Measurements from ENCODE around the gene BEAN1.

The BEAN1 gene

DNA sequence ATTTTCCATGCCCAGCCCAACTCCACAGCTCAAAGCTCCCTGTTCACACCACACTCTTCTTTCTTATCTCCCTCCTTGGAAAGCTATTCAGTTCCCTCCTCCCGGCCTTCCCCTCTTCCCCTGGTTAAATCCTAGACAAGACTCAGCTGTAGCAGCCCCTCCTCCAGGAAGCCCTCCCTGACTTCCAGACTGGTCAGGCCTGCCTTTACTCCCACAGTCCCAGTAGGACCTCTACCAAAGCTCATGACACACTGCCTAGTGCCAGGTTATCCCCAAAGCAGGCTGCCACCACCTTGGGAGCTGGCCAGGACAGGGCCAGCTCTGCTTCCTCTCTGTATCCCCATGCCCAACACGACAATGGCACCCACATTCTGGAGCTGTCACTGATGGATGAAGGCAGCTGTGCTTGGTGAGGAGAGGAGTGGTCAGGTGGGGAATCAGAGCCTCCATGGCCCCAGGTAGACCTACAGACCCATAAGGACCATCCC is 50.0 kb downstream of the BEAN1 start:
- Mint-ChIP-seq H3K27ac (no peak overlapping the region), H3K4me1 (peaks cover 27% of the 10 kb centered on the region), H3K4me3 (no peak overlapping the region), H3K27me3 (no peaks in the 10 kb centered on the region), H3K36me3 (no peaks in the 10 kb centered on the region), H3K9me3 (no peaks in the 10 kb centered on the region)

DNA sequence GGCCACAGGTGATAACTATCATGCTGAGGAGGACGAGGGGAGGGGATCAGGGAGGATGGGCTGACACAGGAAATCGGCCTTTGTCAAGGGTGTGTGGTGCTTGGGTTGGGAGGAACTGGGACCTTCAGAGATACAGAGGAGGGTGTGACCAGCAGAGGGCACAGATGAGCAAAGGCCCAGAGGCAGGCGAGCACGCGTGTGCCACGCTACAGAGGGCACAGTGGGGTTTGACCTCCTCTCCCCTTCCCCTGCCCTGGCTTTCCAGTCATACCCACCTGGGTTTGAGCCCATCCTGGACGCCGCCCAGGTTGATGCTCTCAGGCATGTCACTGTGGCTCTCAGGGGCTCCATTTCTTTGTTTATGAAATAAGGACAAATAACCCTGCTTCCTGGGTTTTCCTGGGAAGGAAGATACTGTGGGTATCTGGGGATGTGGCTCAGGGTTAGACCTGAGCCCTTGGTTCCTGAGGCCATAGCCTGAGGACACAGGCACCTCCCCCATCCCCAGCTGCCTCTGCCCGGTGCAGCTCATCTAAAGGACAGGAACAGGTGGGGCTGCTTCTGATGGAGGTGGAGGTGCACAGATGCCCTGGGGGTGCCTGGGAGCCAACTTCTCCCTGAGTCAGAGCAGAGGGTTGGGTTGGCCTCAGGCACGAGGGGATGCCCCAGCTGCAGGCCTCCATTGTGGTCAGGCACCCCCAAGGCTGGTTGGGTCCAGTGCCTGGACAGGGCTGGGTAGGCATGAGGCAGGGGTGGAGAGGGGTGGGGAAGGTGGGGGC is 51.8 kb downstream of the BEAN1 start:
- peak overlapping the region; percentile 30 for H3K27ac Mint-ChIP-seq

DNA sequence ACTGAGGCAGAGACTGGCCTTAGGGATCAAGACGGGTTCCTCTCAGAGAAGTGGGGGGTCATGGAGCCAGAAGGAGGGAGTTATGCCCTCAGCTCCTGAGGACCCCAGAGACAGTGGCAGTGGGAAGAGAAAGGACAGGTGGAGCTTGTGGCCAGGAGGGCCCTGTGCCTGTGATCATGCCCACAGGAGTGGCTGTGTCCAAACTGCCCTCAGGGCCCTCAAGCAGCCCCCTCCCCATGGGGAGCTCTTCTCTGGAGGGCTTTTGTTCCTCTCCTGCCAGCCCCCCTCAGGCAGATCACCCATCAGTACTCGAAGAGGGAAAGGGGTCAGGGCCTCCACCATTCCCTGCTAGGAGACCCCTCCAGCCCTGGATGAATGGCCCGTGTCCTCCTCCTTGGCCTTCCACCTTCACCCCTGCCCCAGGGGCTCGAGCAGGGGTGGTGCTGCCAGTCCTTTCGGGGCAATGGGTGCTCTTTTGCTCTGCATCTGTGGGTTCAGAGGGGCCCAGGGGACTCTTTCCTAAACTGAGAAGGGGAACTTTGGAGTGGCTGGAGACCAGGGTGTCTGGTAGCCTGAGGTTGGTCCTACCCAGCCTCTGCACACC is 52.7 kb downstream of the BEAN1 start:
- H3K4me1 Mint-ChIP-seq = peaks cover 31% of the 10 kb centered on the region
- no peak overlapping the region for H3K27ac Mint-ChIP-seq
- no peak overlapping the region for H3K4me3 Mint-ChIP-seq
- no peaks in the 10 kb centered on the region for H3K9me3 Mint-ChIP-seq
- H3K36me3 Mint-ChIP-seq = no peaks in the 10 kb centered on the region
- no peaks in the 10 kb centered on the region for H3K27me3 Mint-ChIP-seq

More for the DNA sequence above, 51.8 kb downstream of the BEAN1 start:
- H3K4me3 Mint-ChIP-seq = no peak overlapping the region
- peaks cover 35% of the 10 kb centered on the region for H3K4me1 Mint-ChIP-seq
- H3K27me3 Mint-ChIP-seq = no peaks in the 10 kb centered on the region
- H3K36me3 Mint-ChIP-seq = no peaks in the 10 kb centered on the region
- H3K9me3 Mint-ChIP-seq = no peaks in the 10 kb centered on the region

- H3K27me3 Mint-ChIP-seq = no peaks in the 10 kb centered on the region
Observed at GRCh38 chr16:66480265-66481080, 53.4 kb downstream of the BEAN1 start.

GRCh38 chr16:66481081-66481942 is 54.2 kb downstream of the BEAN1 start:
- no peaks in the 10 kb centered on the region for H3K27me3 Mint-ChIP-seq

More at GRCh38 chr16:66480265-66481080, 53.4 kb downstream of the BEAN1 start:
- Mint-ChIP-seq H3K27ac (no peak overlapping the region), H3K4me3 (no peak overlapping the region), H3K36me3 (no peaks in the 10 kb centered on the region), H3K4me1 (peaks cover 26% of the 10 kb centered on the region), H3K9me3 (no peaks in the 10 kb centered on the region)

DNA sequence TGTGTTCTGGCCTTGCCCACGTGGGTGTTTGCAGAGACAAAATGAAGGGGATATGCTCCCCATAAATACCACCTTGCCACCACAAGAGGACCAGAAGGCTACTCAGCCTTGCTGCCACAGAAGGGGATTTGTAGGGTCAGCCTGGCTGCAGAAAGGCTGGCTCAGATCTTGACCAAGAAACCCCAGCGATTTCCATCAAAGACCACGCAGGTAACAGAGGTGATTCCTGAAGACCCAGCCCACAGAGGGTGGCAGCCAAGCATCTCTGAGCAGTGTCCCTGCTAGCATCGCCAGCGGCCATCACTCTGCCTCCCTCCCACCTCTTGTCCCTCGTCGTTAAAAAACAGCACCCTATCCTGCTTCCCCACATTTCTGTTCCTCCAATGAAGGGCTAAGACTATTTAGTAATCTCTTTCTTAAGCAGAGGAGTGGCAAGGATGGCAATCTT is 54.9 kb downstream of the BEAN1 start:
- no peaks in the 10 kb centered on the region for H3K36me3 Mint-ChIP-seq
- H3K4me3 Mint-ChIP-seq = no peak overlapping the region
- H3K27ac Mint-ChIP-seq = no peak overlapping the region
- peaks cover 24% of the 10 kb centered on the region for H3K4me1 Mint-ChIP-seq
- H3K27me3 Mint-ChIP-seq = no peaks in the 10 kb centered on the region
- no peaks in the 10 kb centered on the region for H3K9me3 Mint-ChIP-seq

More at GRCh38 chr16:66481081-66481942, 54.2 kb downstream of the BEAN1 start:
- no peak overlapping the region for H3K27ac Mint-ChIP-seq
- peaks cover 24% of the 10 kb centered on the region for H3K4me1 Mint-ChIP-seq
- no peaks in the 10 kb centered on the region for H3K36me3 Mint-ChIP-seq
- H3K9me3 Mint-ChIP-seq = no peaks in the 10 kb centered on the region
- H3K4me3 Mint-ChIP-seq = no peak overlapping the region

- no peaks in the 10 kb centered on the region for H3K36me3 Mint-ChIP-seq
- H3K27me3 Mint-ChIP-seq = no peaks in the 10 kb centered on the region
- H3K9me3 Mint-ChIP-seq = no peaks in the 10 kb centered on the region
- H3K4me3 Mint-ChIP-seq = no peak overlapping the region
- peak overlapping the region; percentile 80 for H3K27ac Mint-ChIP-seq
- peaks cover 18% of the 10 kb centered on the region for H3K4me1 Mint-ChIP-seq
Observed at GRCh38 chr16:66483689-66484452, 56.8 kb downstream of the BEAN1 start.

GRCh38 chr16:66484453-66485213 is 57.5 kb downstream of the BEAN1 start:
- H3K4me3 Mint-ChIP-seq = no peak overlapping the region

DNA sequence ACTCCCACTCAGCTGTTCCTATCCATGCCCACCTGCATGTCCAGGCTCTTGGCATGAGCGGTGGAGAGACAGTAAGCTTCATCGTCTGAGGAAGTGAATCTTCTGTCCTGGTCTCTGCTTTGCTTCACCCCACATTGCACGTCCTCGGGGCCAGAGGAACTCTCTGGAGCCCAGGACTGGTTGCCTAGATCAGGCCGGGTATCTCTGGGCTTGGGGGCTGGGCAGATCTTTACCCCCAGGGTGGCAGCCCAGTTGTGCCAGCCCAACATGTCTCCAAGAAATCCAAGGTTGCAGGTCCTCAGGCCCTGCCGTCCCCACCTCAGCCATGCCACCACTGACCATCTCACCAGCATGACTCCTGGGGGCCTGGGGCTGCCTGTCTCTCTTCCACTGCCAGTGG is 58.3 kb downstream of the BEAN1 start:
- H3K27me3 Mint-ChIP-seq = no peaks in the 10 kb centered on the region
- no peaks in the 10 kb centered on the region for H3K9me3 Mint-ChIP-seq
- H3K4me3 Mint-ChIP-seq = no peak overlapping the region
- H3K27ac Mint-ChIP-seq = no peak overlapping the region
- no peaks in the 10 kb centered on the region for H3K36me3 Mint-ChIP-seq
- peaks cover 16% of the 10 kb centered on the region for H3K4me1 Mint-ChIP-seq

More at GRCh38 chr16:66484453-66485213, 57.5 kb downstream of the BEAN1 start:
- Mint-ChIP-seq H3K4me1 (peaks cover 16% of the 10 kb centered on the region), H3K27me3 (no peaks in the 10 kb centered on the region), H3K36me3 (no peaks in the 10 kb centered on the region), H3K27ac (no peak overlapping the region), H3K9me3 (no peaks in the 10 kb centered on the region)

- Mint-ChIP-seq H3K4me3 (no peak overlapping the region), H3K27ac (no peak overlapping the region), H3K27me3 (no peaks in the 10 kb centered on the region), H3K9me3 (no peaks in the 10 kb centered on the region), H3K36me3 (no peaks in the 10 kb centered on the region), H3K4me1 (peaks cover 16% of the 10 kb centered on the region)
Observed at GRCh38 chr16:66486199-66486772, 59.2 kb downstream of the BEAN1 start.

DNA sequence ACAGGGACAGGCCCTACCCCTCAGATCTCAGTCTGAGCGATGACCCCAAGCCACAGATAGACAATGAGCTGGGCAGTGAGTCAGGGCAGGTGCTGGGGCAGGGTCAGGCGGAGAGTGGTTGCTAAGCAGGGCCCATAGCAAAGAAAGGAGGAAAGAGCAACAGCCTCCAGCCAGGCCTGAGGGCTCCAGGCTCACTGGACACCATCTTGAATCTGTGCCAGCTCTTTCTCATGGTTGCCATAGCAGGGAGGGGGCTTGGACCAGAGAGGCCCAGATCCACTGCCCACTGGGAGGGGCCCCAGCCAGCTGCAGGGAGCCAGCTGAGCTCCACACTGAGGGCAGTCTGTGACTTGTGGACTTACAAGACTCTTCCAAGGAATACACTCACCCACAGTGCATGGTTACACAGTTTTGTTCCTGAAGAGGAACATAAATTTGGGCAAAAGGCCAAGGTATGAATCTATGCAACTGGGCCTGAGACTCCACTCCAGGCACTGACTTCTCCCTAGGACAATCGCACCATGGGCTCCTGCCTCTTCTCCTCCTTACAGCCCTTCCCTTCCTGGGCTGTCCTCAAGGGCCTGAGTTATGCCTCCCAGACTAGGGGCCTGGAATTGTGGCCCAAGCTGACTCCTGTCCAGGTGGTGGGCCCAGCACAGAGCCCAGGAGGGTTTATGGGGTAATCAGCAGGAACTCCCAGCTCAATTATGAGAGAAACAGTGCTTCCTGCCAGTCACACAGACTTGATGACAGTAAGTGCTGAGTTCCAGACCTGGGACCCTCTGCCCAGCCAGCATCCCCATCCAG is 59.9 kb downstream of the BEAN1 start:
- peaks cover 16% of the 10 kb centered on the region for H3K4me1 Mint-ChIP-seq
- H3K27me3 Mint-ChIP-seq = no peaks in the 10 kb centered on the region
- H3K27ac Mint-ChIP-seq = no peak overlapping the region
- H3K4me3 Mint-ChIP-seq = no peak overlapping the region
- no peaks in the 10 kb centered on the region for H3K36me3 Mint-ChIP-seq
- H3K9me3 Mint-ChIP-seq = no peaks in the 10 kb centered on the region

GRCh38 chr16:66487580-66488275 is 60.6 kb downstream of the BEAN1 start:
- no peak overlapping the region for H3K4me3 Mint-ChIP-seq
- no peaks in the 10 kb centered on the region for H3K9me3 Mint-ChIP-seq
- peaks cover 16% of the 10 kb centered on the region for H3K4me1 Mint-ChIP-seq
- H3K27me3 Mint-ChIP-seq = no peaks in the 10 kb centered on the region
- no peak overlapping the region for H3K27ac Mint-ChIP-seq
- H3K36me3 Mint-ChIP-seq = no peaks in the 10 kb centered on the region

All from activated naive CD4-positive, alpha-beta T cell treated with anti-CD3 and anti-CD28 coated beads, Interleukin-2, amount 50 U/mL, for 24 hours (primary cell).